Lung (tissue), 12 donors: ENCODE data around the gene PTPN13. TPM values are rescaled to one million over a fixed set of nuclear protein-coding genes. Genes with fewer than 3 reads are reported as not detected.

Experiments
- ATAC-seq: fragments of 200-7000 bp; cut with Tn5 transposase; one replicate; pipeline ENCODE4 v1.9.1; 2020; ENCODE audit warnings: moderate number of reproducible peaks; ENCODE audit not compliant: insufficient read depth, low FRiP score
- DNase-seq, 3 donors: peaks; one replicate each; pipeline ENCODE4 v3.0.0-alpha.2; 2013 to 2017
- H3K27ac ChIP-seq, 2 donors: one replicate each; pipeline ENCODE4 v1.5.1; 2013; ENCODE audit warnings: mild to moderate bottlenecking in 2 of 2, moderate library complexity in 2 of 2, control low read depth in 1 of 2, inconsistent platforms in 1 of 2, low read depth in 1 of 2, low read length in 1 of 2
- H3K27me3 ChIP-seq, 3 donors: one replicate each; pipeline ENCODE4 v1.5.1; 2013; ENCODE audit warnings: low read length in 2 of 3; ENCODE audit not compliant: control insufficient read depth in 3 of 3, insufficient read depth in 3 of 3
- H3K36me3 ChIP-seq, 4 donors: one replicate each; pipeline ENCODE4 v1.5.1; 2013; ENCODE audit warnings: low read length in 4 of 4, mild to moderate bottlenecking in 1 of 4, moderate library complexity in 1 of 4; ENCODE audit not compliant: control insufficient read depth in 4 of 4, insufficient read depth in 4 of 4
- H3K4me1 ChIP-seq, 5 donors: one replicate each; pipeline ENCODE4 v1.5.1; 2013; ENCODE audit warnings: low read length in 5 of 5, mild to moderate bottlenecking in 2 of 5, moderate library complexity in 1 of 5; ENCODE audit not compliant: control insufficient read depth in 5 of 5, insufficient read depth in 5 of 5
- H3K4me3 ChIP-seq: one replicate; pipeline ENCODE4 v1.5.1; 2013; ENCODE audit warnings: mild to moderate bottlenecking, control low read depth, moderate library complexity
- H3K9ac ChIP-seq, 2 donors: one replicate each; pipeline ENCODE4 v1.5.1; 2013; ENCODE audit warnings: low read length in 2 of 2, control low read depth in 1 of 2; ENCODE audit not compliant: insufficient read depth in 1 of 2
- H3K9me3 ChIP-seq, 4 donors: one replicate each; pipeline ENCODE4 v1.5.1; 2013; ENCODE audit warnings: low read length in 3 of 4, mild to moderate bottlenecking in 1 of 4, moderate library complexity in 1 of 4; ENCODE audit not compliant: control insufficient read depth in 4 of 4, insufficient read depth in 3 of 4
- CTCF ChIP-seq: IDR thresholded peaks from 2 replicates; pipeline ENCODE4 v1.5.1; 2012; ENCODE audit warnings: mild to moderate bottlenecking; ENCODE audit errors: control extremely low read depth, extremely low read depth
- WGBS, 2 donors: extraction: QIAGEN DNeasy Blood & Tissue Kit; methylation state at CpG; one replicate each; pipeline ENCODE4 v1.1.7; 2013; 5-methylcytosine and 5-hydroxymethylcytosine counted together
- polyA plus RNA-seq, 2 donors: library from polyadenylated mRNA; stranded (reverse); fragments of 200-250 nt; gene quantifications; one replicate each; pipeline ENCODE4 v1.2.1, GENCODE V29; 2013
- total RNA-seq, 2 donors: library from RNA; depleted of rRNA in 1 of 2; stranded (reverse); fragments of >200 nt in 1 of 2; gene quantifications; one replicate each; pipeline ENCODE4 v1.2.1, GENCODE V29; 2014 to 2021
- donor health status: control.
- donor health status: control.
- donor health status: Bipolar disorder and iron deficiency.
- donor health status: healthy.
- donor health status: DM: yes; HTN: yes; CAD: no.

The PTPN13 gene
- total and polyA plus RNA-seq, 4 donors, result 8.3 to 95.0 (median 47.9) TPM

- no peak for TF ChIP-seq CTCF
- H3K27ac ChIP-seq, result no peak overlapping the region
- no peaks in the 10 kb centered on the region for H3K36me3 ChIP-seq
- H3K4me3 ChIP-seq, result no peak overlapping the region
- no peaks in the 10 kb centered on the region for H3K4me1 ChIP-seq
- H3K9me3 ChIP-seq, result no peaks in the 10 kb centered on the region
- no peak for ATAC-seq
- no peak overlapping the region for H3K9ac ChIP-seq
- H3K27me3 ChIP-seq, result no peaks in the 10 kb centered on the region
- DNase-seq, result no peak
- WGBS, 2 donors, result 92 to 95% methylated on average over 3 of the region's 3 CpGs
Observed at GRCh38 chr4:86614865-86615264, 20.8 kb downstream of the PTPN13 start.

- Histone ChIP-seq H3K36me3 (no peaks in the 10 kb centered on the region), H3K4me3 (no peak overlapping the region), H3K4me1 (no peaks in the 10 kb centered on the region), H3K9ac (no peak overlapping the region), H3K27ac (no peak overlapping the region), H3K27me3 (no peaks in the 10 kb centered on the region), H3K9me3 (no peaks in the 10 kb centered on the region)
- ATAC-seq, result no peak
- DNase-seq, result no peak
- no peak for TF ChIP-seq CTCF
- 89 to 98% methylated on average over 1 of the region's 1 CpG for WGBS, 2 donors
Observed at GRCh38 chr4:86615501-86615900, 21.4 kb downstream of the PTPN13 start.

- Histone ChIP-seq H3K4me1 (peaks cover 0 to 13% (median 0%) of the 10 kb centered on the region in 5 donors), H3K9me3 (no peaks in the 10 kb centered on the region), H3K36me3 (no peaks in the 10 kb centered on the region), H3K27ac (no peak overlapping the region), H3K4me3 (no peak overlapping the region), H3K27me3 (no peaks in the 10 kb centered on the region), H3K9ac (no peak overlapping the region)
- TF ChIP-seq CTCF, result no peak
- ATAC-seq (no peak), DNase-seq (no peak)
Observed at GRCh38 chr4:86619656-86620055, 25.5 kb downstream of the PTPN13 start.

- no peak for TF ChIP-seq CTCF
- ATAC-seq (no peak), DNase-seq (no peak)
- no peak overlapping the region for H3K9ac ChIP-seq
- H3K4me1 ChIP-seq, result peaks cover 0 to 18% (median 0%) of the 10 kb centered on the region in 5 donors
- H3K36me3 ChIP-seq, result no peaks in the 10 kb centered on the region
- no peak overlapping the region for H3K27ac ChIP-seq
- 44 to 74% methylated on average over 1 of the region's 1 CpG for WGBS, 2 donors
- no peak overlapping the region for H3K4me3 ChIP-seq
- no peaks in the 10 kb centered on the region for H3K27me3 ChIP-seq
- H3K9me3 ChIP-seq, result no peaks in the 10 kb centered on the region
Observed at GRCh38 chr4:86621435-86621834, 27.3 kb downstream of the PTPN13 start.
